Naive thymus-derived CD4-positive, alpha-beta T cell (primary cell): ENCODE results near the gene AQP11. TPM values are rescaled to one million over a fixed set of nuclear protein-coding genes. Genes with fewer than 3 reads are reported as not detected.
"Not testable (repeated sequence)": the region's sequence is repeated elsewhere in the genome, so short reads cannot be mapped to it uniquely, and the experiment has no call there.

Experiments used
- ATAC-seq: fragments of 150-1000 bp; cut with Tn5 transposase; 2 replicates; pipeline ENCODE4 v1.10.0; 2021; ENCODE audit warnings: mild to moderate bottlenecking, moderate library complexity
- CTCF ChIA-PET: fragments of 350-600 bp; sonication (Branson Sonifier 250); formaldehyde crosslinking; loops from one replicate; lab custom pipeline; 2021; ENCODE audit warnings: antibody characterized with exemption; lab: Charles Lee
- POLR2A ChIA-PET: fragments of 350-600 bp; sonication (Branson Sonifier 250); formaldehyde crosslinking; loops from one replicate; lab custom pipeline; 2021; ENCODE audit warnings: antibody characterized with exemption, inconsistent platforms; lab: Charles Lee
- DNase-seq, 9 donors: peaks; one replicate each; pipeline versions ENCODE4 v3.0.0 to v3.0.0-alpha.2; 2020 to 2022; ENCODE audit warnings: mixed read lengths in 1 of 9
- H3K27ac ChIP-seq: one replicate; pipeline ENCODE4 v1.7.0; 2013; ENCODE audit warnings: mild to moderate bottlenecking, low read depth, low read length, moderate library complexity
- H3K27me3 ChIP-seq, 2 donors: one replicate each; pipeline ENCODE4 v1.7.0; 2013; ENCODE audit warnings: low read length in 2 of 2, mild to moderate bottlenecking in 2 of 2, moderate library complexity in 2 of 2; ENCODE audit not compliant: control insufficient read depth in 2 of 2, insufficient read depth in 2 of 2
- H3K36me3 ChIP-seq, 3 experiments: 1 replicate in 2 of 3; 2 replicates in 1 of 3; pipeline ENCODE4 v1.7.0; 2013; ENCODE audit warnings: low read length in 3 of 3, mild to moderate bottlenecking in 3 of 3, moderate library complexity in 1 of 3; ENCODE audit not compliant: insufficient read depth in 3 of 3, control insufficient read depth in 2 of 3
- H3K4me1 ChIP-seq, 2 donors: one replicate each; pipeline ENCODE4 v1.7.0; 2013; ENCODE audit warnings: low read length in 2 of 2, mild to moderate bottlenecking in 2 of 2, moderate library complexity in 1 of 2; ENCODE audit not compliant: control insufficient read depth in 2 of 2, insufficient read depth in 2 of 2
- H3K4me3 ChIP-seq: 2 replicates; pipeline ENCODE4 v1.7.0; 2013; ENCODE audit warnings: mild to moderate bottlenecking, low read length
- H3K9me3 ChIP-seq, 3 experiments: 1 replicate in 2 of 3; 2 replicates in 1 of 3; pipeline ENCODE4 v1.7.0; 2013; ENCODE audit warnings: low read length in 3 of 3; ENCODE audit not compliant: control insufficient read depth in 2 of 3
- H3K27ac Mint-ChIP-seq, 9 donors: one replicate each; pipeline ENCODE4 v1.8.0; 2020 to 2022; ENCODE audit warnings: mixed read lengths in 9 of 9, mild to moderate bottlenecking in 8 of 9, moderate library complexity in 5 of 9, inconsistent platforms in 2 of 9
- H3K27me3 Mint-ChIP-seq, 5 donors: one replicate each; pipeline ENCODE4 v1.8.0; 2021 to 2022; ENCODE audit warnings: mixed read lengths in 5 of 5, mild to moderate bottlenecking in 1 of 5
- H3K36me3 Mint-ChIP-seq, 5 donors: one replicate each; pipeline ENCODE4 v1.8.0; 2020 to 2022; ENCODE audit warnings: mixed read lengths in 5 of 5, mild to moderate bottlenecking in 3 of 5, inconsistent platforms in 1 of 5
- H3K4me1 Mint-ChIP-seq, 7 donors: one replicate each; pipeline ENCODE4 v1.8.0; 2020 to 2022; ENCODE audit warnings: mixed read lengths in 7 of 7, mild to moderate bottlenecking in 3 of 7, inconsistent platforms in 1 of 7
- H3K4me3 Mint-ChIP-seq, 10 donors: one replicate each; pipeline ENCODE4 v1.8.0; 2020 to 2022; ENCODE audit warnings: mild to moderate bottlenecking in 10 of 10, mixed read lengths in 10 of 10, moderate library complexity in 6 of 10, inconsistent platforms in 2 of 10
- H3K9me3 Mint-ChIP-seq, 11 donors: one replicate each; pipeline ENCODE4 v1.8.0; 2020 to 2022; ENCODE audit warnings: mixed read lengths in 11 of 11, mild to moderate bottlenecking in 4 of 11, inconsistent platforms in 1 of 11, moderate library complexity in 1 of 11
- intact Hi-C, 2 donors: fragments of 100-400 bp; cut with micrococcal nuclease; formaldehyde crosslinking; loops; one replicate each; pipeline ENCODE4 v1.15.1; 2023
- polyA plus RNA-seq, 2 donors: library from polyadenylated mRNA; unstranded; fragments of 300-500 nt; fragmentation: Illumina TruSeq; gene quantifications; one replicate each; pipeline ENCODE4 v1.2.3, GENCODE V29; 2021
- total RNA-seq, 6 experiments: library from RNA in 5 of 6; stranded (reverse) in 5 of 6; gene quantifications; 1 replicate in 5 of 6; 2 replicates in 1 of 6; pipeline ENCODE4 v1.2.3 and lab custom pipeline; 2021 to 2026

AQP11 gene
- total and polyA plus RNA-seq, 7 experiments from 2014 or later = 0.27 to 1.1 (median 0.78) TPM; not detected in 1

DNA sequence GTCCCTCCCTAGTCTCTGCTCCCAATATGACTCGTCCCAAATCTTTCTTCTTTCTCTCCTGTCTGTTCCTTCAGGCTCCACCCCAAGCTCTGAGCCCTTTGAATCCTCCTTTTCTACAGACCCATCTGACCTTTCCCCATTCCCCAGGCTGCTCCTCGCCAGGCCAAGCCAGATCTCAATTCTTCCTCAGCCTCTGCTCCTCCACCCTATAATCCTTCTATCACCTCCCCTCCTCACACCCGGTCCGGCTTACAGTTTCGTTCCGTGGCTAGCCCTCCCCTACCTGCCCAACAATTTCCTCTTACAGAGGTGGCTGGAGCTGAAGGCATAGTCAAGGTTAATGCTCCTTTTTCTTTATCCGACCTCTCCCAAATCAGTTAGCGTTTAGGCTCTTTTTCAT is 38.3 kb upstream of the AQP11 start:
- H3K9me3 Mint-ChIP-seq, H3K27me3 ChIP-seq, H3K4me1 Mint-ChIP-seq, H3K27ac Mint-ChIP-seq, H3K4me1 ChIP-seq, H3K36me3 ChIP-seq, DNase-seq, H3K27me3 Mint-ChIP-seq, H3K9me3 ChIP-seq, POLR2A ChIA-PET, H3K4me3 ChIP-seq, H3K4me3 Mint-ChIP-seq, H3K36me3 Mint-ChIP-seq, H3K27ac ChIP-seq, intact Hi-C loops, ATAC-seq: not testable (repeated sequence)
- CTCF ChIA-PET = interaction anchor here (0.6 kb wide), 1 partner anchor 35 kb away, joined by 3 read pairs; no protein-coding TSS in a partner anchor

DNA sequence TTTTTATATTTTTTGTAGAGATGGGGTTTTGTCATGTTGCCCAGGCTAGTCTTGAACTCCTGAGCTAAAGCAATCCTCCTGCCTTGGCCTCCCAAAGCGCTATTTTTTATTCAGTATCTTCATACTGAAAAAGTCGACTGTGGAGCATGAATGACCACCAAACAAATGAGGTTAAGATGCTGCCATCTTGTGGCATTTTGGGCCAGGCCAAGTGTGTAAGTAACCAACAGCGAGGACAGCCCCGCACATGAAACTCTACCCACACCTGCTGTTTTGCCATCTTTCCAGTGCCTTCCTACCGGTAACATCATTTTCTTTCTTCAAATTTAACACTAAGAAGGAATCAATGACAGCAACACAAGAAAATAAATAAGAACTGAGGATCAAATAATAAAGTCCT is 32.2 kb upstream of the AQP11 start:
- Mint-ChIP-seq H3K36me3 (no peaks in the 10 kb centered on the region), H3K4me3 (no peak overlapping the region), H3K9me3 (peaks cover 0 to 5% (median 2%) of the 10 kb centered on the region in 11 donors), H3K4me1 (no peaks in the 10 kb centered on the region), H3K27ac (no peak overlapping the region), H3K27me3 (peaks cover 0 to 7% (median 0%) of the 10 kb centered on the region in 5 donors)
- ChIA-PET CTCF (no interaction called here), POLR2A (no interaction called here)
- H3K27me3 ChIP-seq = no peaks in the 10 kb centered on the region
- ATAC-seq (no peak), DNase-seq (no peak)
- no peaks in the 10 kb centered on the region for H3K36me3 ChIP-seq
- no peak overlapping the region for H3K4me3 ChIP-seq
- H3K27ac ChIP-seq = no peak overlapping the region
- H3K4me1 ChIP-seq = no peaks in the 10 kb centered on the region
- H3K9me3 ChIP-seq = no peaks in the 10 kb centered on the region
- intact Hi-C loops = no loop called here

DNA sequence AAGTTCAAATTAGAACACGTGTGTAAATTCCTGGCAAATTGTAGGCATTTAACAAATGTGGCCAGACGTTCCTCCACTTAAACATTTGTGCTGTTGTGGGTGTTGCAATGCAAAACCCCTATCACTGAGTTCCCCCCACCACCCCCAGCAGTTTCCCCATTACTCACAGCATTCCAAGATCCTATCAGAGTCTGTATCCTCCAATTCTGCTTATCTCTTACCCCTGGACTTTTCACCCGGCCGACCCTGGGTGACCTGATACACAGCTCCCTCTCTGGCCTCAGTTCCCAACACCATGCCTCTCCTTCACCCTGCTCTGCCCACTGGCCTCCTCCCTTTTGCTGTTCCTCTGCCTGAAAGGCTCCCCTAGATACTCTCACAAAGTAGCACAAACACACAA is 31.4 kb upstream of the AQP11 start:
- H3K9me3 ChIP-seq = no peaks in the 10 kb centered on the region
- no peaks in the 10 kb centered on the region for H3K27me3 ChIP-seq
- CTCF ChIA-PET = no interaction called here
- H3K9me3 Mint-ChIP-seq = peaks cover 0 to 10% (median 4%) of the 10 kb centered on the region in 11 donors
- no peak overlapping the region for H3K27ac ChIP-seq
- intact Hi-C loops = no loop called here
- DNase-seq = no peak
- no peaks in the 10 kb centered on the region for H3K4me1 Mint-ChIP-seq
- POLR2A ChIA-PET = no interaction called here
- H3K36me3 ChIP-seq = no peaks in the 10 kb centered on the region
- no peak for ATAC-seq
- peaks cover 0 to 10% (median 0%) of the 10 kb centered on the region in 5 donors for H3K27me3 Mint-ChIP-seq
- no peaks in the 10 kb centered on the region for H3K4me1 ChIP-seq
- H3K27ac Mint-ChIP-seq = no peak overlapping the region
- no peaks in the 10 kb centered on the region for H3K36me3 Mint-ChIP-seq
- H3K4me3 ChIP-seq = no peak overlapping the region
- H3K4me3 Mint-ChIP-seq = no peak overlapping the region

DNA sequence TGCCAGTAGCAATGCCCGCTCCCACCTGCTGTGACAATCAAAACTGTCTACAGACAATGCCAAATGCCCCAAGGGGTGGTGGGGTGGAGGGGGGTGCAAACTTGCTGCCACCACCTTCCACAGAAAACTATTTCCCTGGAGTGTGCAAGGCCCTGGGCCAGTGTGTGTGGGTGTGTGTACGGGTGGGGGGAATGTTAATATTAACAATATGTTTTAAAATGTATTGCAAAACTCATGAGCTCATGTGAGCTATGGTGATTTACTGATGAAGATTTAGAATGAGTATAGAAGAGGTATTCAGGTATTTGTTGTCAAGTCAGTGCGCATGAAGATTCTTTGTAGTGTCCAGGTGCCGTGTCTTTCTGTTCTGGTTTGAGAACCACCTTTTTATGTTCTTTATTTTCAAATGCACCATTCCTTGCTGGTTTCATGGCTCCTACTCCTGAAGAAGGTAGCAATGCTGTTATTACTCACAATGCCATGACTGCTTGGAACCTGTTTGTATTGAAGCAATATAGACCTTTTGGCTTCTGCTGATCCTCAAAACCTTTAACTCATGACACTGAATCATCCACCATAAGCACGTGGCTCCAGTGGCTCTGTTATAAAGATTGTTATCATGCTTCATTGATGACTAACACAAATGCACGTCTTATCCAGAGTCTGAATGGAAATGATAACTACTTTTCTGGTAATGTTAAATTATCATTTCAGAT is 29.9 kb upstream of the AQP11 start:
- no peak for DNase-seq
- H3K9me3 Mint-ChIP-seq = peaks cover 0 to 22% (median 7%) of the 10 kb centered on the region in 11 donors
- H3K36me3 ChIP-seq = no peaks in the 10 kb centered on the region
- POLR2A ChIA-PET = no interaction called here
- peaks cover 0 to 21% (median under 1%) of the 10 kb centered on the region in 5 donors for H3K27me3 Mint-ChIP-seq
- H3K4me1 ChIP-seq = no peaks in the 10 kb centered on the region
- intact Hi-C loops = no loop called here
- H3K36me3 Mint-ChIP-seq = peaks cover 0 to under 1% (median 0%) of the 10 kb centered on the region in 5 donors
- H3K9me3 ChIP-seq = no peaks in the 10 kb centered on the region
- no peak overlapping the region for H3K27ac ChIP-seq
- H3K4me3 ChIP-seq = no peak overlapping the region
- no peak overlapping the region for H3K27ac Mint-ChIP-seq
- H3K4me3 Mint-ChIP-seq = no peak overlapping the region
- no peaks in the 10 kb centered on the region for H3K27me3 ChIP-seq
- CTCF ChIA-PET = no interaction called here
- no peak for ATAC-seq
- H3K4me1 Mint-ChIP-seq = no peaks in the 10 kb centered on the region

DNA sequence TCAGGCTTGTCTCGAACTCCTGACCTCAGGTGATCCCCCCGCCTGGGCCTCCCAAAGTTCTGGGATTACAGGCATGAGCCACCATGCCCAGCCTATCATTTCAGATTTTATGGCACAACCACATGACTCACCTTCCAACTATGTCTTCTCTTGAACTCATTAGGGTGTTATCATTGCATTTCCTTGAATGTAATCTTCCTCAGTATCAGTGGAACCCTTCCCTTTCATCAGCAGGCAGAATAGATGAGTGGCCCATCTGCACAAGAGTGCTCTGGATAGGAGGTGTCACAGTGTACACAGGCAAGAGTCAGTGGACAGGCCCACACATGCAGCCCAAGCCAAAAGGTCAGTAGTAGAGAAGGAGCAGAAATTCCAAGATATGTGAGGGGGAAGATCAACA is 29.1 kb upstream of the AQP11 start:
- peaks cover 0 to 26% (median 5%) of the 10 kb centered on the region in 5 donors for H3K27me3 Mint-ChIP-seq

DNA sequence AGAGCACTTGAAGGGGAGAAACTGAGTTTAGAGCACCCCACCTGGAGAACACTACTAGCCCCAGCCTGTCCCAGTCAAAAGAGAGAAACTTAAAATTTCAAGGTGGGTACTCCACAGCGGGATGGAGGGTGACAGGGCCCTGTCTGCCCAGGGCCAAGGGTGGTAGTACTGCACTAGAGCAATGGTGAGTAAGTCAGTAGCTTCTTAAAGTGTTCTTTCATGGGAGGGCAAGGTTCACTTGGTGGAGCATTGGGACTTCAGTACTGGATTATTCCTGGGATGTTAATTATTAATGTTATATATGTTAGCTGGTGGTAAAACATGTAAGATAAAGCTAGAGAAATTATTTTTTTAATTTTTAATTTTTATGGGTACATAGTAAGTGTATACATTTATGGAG is 28.5 kb upstream of the AQP11 start:
- ATAC-seq = no peak
- Histone ChIP-seq H3K36me3 (no peaks in the 10 kb centered on the region), H3K27me3 (no peaks in the 10 kb centered on the region), H3K4me3 (no peak overlapping the region), H3K9me3 (no peaks in the 10 kb centered on the region), H3K27ac (no peak overlapping the region), H3K4me1 (no peaks in the 10 kb centered on the region)
- CTCF ChIA-PET = no interaction called here
- Mint-ChIP-seq H3K9me3 (peaks cover 0 to 34% (median 9%) of the 10 kb centered on the region in 11 donors), H3K4me3 (no peak overlapping the region), H3K27ac (no peak overlapping the region), H3K4me1 (no peaks in the 10 kb centered on the region), H3K36me3 (peaks cover 0 to 6% (median 0%) of the 10 kb centered on the region in 5 donors), H3K27me3 (peaks cover 0 to 30% (median 5%) of the 10 kb centered on the region in 5 donors)
- POLR2A ChIA-PET = no interaction called here
- no peak for DNase-seq
- intact Hi-C loops = no loop called here

More for the DNA sequence above, 29.1 kb upstream of the AQP11 start:
- peaks cover 0 to 6% (median 0%) of the 10 kb centered on the region in 5 donors for H3K36me3 Mint-ChIP-seq
- H3K4me3 ChIP-seq = no peak overlapping the region
- intact Hi-C loops = no loop called here
- POLR2A ChIA-PET = no interaction called here
- CTCF ChIA-PET = no interaction called here
- H3K27ac Mint-ChIP-seq = no peak overlapping the region
- ATAC-seq (no peak), DNase-seq (no peak)
- no peak overlapping the region for H3K27ac ChIP-seq
- no peaks in the 10 kb centered on the region for H3K27me3 ChIP-seq
- H3K9me3 Mint-ChIP-seq = peaks cover 0 to 28% (median 9%) of the 10 kb centered on the region in 11 donors
- no peaks in the 10 kb centered on the region for H3K9me3 ChIP-seq
- no peaks in the 10 kb centered on the region for H3K4me1 Mint-ChIP-seq
- no peaks in the 10 kb centered on the region for H3K4me1 ChIP-seq
- no peak overlapping the region for H3K4me3 Mint-ChIP-seq
- no peaks in the 10 kb centered on the region for H3K36me3 ChIP-seq

DNA sequence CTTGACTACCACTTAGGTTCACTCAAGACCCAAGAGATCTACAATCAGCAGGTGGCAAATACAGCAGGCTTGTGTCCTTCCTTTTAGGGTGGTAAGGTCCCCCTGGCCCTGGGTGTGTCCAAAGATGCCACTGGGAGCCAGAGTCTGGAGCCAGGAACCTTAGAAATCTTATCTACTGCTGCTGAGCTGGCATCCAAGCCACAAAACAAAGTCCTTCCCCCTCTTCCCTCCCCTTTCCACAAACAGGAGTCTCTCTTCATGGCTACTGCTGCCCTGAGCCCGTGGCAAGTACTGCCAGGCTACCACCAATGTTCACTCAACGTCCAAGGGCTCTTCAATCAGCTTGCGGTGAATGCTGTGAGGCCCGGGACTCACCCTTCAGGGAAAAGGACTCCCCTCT is 21.4 kb upstream of the AQP11 start:
- H3K4me3 Mint-ChIP-seq = no peak overlapping the region
- Histone ChIP-seq H3K36me3 (no peaks in the 10 kb centered on the region), H3K4me1 (no peaks in the 10 kb centered on the region), H3K4me3 (no peak overlapping the region), H3K27ac (no peak overlapping the region), H3K27me3 (no peaks in the 10 kb centered on the region), H3K9me3 (no peaks in the 10 kb centered on the region)
- CTCF ChIA-PET = no interaction called here
- intact Hi-C loops = no loop called here
- peaks cover 0 to 11% (median 10%) of the 10 kb centered on the region in 5 donors for H3K36me3 Mint-ChIP-seq
- H3K27me3 Mint-ChIP-seq = peaks cover 9 to 27% (median 26%) of the 10 kb centered on the region in 5 donors
- no peak for ATAC-seq
- POLR2A ChIA-PET = no interaction called here
- H3K27ac Mint-ChIP-seq = no peak overlapping the region
- peaks cover 0 to 27% (median 6%) of the 10 kb centered on the region in 11 donors for H3K9me3 Mint-ChIP-seq
- DNase-seq = no peak
- no peaks in the 10 kb centered on the region for H3K4me1 Mint-ChIP-seq
